ENCODE measurements around the gene CFAP65. TPM values are rescaled to one million over a fixed set of nuclear protein-coding genes. Genes with fewer than 3 reads are reported as not detected.

The CFAP65 gene, protein sequence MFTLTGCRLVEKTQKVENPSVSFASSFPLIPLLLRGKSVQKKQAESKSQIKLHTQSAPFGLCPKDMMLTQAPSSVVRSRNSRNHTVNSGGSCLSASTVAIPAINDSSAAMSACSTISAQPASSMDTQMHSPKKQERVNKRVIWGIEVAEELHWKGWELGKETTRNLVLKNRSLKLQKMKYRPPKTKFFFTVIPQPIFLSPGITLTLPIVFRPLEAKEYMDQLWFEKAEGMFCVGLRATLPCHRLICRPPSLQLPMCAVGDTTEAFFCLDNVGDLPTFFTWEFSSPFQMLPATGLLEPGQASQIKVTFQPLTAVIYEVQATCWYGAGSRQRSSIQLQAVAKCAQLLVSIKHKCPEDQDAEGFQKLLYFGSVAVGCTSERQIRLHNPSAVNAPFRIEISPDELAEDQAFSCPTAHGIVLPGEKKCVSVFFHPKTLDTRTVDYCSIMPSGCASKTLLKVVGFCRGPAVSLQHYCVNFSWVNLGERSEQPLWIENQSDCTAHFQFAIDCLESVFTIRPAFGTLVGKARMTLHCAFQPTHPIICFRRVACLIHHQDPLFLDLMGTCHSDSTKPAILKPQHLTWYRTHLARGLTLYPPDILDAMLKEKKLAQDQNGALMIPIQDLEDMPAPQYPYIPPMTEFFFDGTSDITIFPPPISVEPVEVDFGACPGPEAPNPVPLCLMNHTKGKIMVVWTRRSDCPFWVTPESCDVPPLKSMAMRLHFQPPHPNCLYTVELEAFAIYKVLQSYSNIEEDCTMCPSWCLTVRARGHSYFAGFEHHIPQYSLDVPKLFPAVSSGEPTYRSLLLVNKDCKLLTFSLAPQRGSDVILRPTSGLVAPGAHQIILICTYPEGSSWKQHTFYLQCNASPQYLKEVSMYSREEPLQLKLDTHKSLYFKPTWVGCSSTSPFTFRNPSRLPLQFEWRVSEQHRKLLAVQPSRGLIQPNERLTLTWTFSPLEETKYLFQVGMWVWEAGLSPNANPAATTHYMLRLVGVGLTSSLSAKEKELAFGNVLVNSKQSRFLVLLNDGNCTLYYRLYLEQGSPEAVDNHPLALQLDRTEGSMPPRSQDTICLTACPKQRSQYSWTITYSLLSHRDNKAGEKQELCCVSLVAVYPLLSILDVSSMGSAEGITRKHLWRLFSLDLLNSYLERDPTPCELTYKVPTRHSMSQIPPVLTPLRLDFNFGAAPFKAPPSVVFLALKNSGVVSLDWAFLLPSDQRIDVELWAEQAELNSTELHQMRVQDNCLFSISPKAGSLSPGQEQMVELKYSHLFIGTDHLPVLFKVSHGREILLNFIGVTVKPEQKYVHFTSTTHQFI (N-terminal part only)
- 0.05 TPM for total RNA-seq
- 0.27 TPM for polyA plus RNA-seq
- long read RNA-seq, donor 1: 0 reads
- long read RNA-seq, donor 2: 0 reads
- long read RNA-seq, donor 3: 0 reads
- long read RNA-seq, donor 4: 0 reads
- long read RNA-seq, donor 5: 0 reads
- long read RNA-seq, donor 6: 0 reads
- long read RNA-seq, donor 7: 0 reads
- long read RNA-seq, donor 8: 0 reads
- long read RNA-seq, donor 9: 0 reads
- long read RNA-seq, donor 10, partial matches to known transcripts: 0 of 1 reads
- long read RNA-seq, donor 10, other reads (novel, unspliced or antisense): 0 of 1 reads

DNA sequence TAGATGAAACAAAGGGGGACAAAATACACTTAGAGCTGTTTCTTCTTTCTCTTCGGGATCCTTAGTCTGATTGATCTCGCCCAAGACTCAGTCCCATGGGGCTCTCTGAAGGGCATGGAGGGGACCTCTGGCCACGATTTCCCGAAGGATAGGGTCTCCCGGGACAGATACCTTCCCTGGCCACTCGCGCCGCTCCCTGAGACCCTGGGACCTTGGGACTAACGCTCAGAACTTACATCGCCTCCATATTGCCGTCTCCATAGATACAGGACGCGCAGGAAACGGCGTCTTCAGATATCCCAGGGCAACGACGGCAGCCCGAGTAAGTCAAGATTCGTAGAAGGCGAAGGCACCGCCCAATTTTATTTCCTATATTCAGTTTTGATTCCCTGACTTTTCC lies at the start of gene CFAP65:
Gene CFAP65, minus strand, starts transcription at position 265 of the 400 bp plus-strand sequence. CDS start 2,468 bp downstream, outside the sequence.
- Histone ChIP-seq H3K27me3 (ENCODE audit: control insufficient read depth in 2 of 2, insufficient read depth in 1 of 2, low read length in 1 of 2) (peaks cover 10 to 54% of the 10 kb centered on the region in 2 donors), H3K36me3 (ENCODE audit: control insufficient read depth in 2 of 2, insufficient read depth in 2 of 2, low read length in 1 of 2) (no peaks in the 10 kb centered on the region), H3K4me1 (ENCODE audit: control insufficient read depth in 2 of 2, insufficient read depth in 2 of 2, low read length in 2 of 2) (no peaks in the 10 kb centered on the region), H3K9me3 (ENCODE audit: control insufficient read depth in 2 of 2, insufficient read depth in 1 of 2, low read length in 1 of 2) (no peaks in the 10 kb centered on the region), H3K4me3 (ENCODE audit: low read length in 2 of 2) (no peak within 1 kb of the TSS), H3K27ac (ENCODE audit: low read depth in 1 of 2, low read length in 1 of 2) (no peak within 1 kb of the TSS)
- 4% methylated on average over 21 of the region's 21 CpGs for WGBS
- DNase-seq (ENCODE audit: low read depth in 6 of 9, low spot score in 9 of 9): peak in 3 of 9 donors; percentile 22 to 50 (median 30)

DNA sequence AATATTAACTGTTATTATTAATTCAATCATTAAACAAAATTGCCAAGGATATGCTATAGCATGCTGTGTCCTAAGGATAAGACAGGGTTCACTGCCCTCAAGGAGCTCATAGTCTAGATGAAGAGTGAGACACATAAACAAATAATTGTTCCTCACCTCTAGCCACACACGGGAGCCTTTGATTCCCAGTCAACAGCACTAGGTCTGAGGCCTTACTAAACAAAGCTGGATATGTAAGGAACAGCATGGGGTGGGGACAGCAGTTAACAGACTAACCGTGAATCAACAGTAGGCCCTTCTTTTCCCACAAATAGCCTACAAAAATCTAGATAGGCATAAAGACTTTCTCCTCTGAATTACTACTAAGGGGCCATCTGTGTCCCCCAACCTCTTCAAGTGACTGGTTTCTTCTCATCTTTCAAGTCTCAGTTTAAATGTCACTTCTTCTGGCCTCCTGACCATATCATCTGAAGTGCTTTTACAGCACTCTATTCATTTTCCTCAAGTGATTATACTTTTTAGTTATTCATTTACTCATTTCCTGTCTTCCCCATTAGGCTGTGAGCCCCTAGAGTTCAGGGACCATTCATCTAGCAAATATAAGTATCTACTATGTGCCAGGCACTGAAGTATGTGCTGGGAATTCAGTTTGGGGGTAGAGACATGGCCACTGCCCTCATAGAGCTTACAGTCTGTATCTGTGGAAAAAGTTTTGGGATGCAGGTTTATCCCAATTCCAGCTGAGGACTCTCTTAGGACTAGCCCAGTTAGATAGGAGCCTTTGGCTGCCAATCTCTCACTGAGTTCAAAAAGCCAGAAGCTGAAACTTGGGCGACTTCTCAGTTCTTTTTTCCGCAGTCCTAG lies 49.4 kb upstream of the CFAP65 start:
- H3K4me3 ChIP-seq (ENCODE audit: low read length in 2 of 2): no peak overlapping the region
- H3K9me3 ChIP-seq (ENCODE audit: control insufficient read depth in 2 of 2, insufficient read depth in 1 of 2, low read length in 1 of 2): no peaks in the 10 kb centered on the region
- H3K27me3 ChIP-seq (ENCODE audit: control insufficient read depth in 2 of 2, insufficient read depth in 1 of 2, low read length in 1 of 2): no peaks in the 10 kb centered on the region
- H3K4me1 ChIP-seq (ENCODE audit: control insufficient read depth in 2 of 2, insufficient read depth in 2 of 2, low read length in 2 of 2): peaks cover 0 to 2% of the 10 kb centered on the region in 2 donors
- no peak for DNase-seq (ENCODE audit: low read depth in 6 of 9, low spot score in 9 of 9)
- 84% methylated on average over 4 of the region's 4 CpGs for WGBS
- no peak overlapping the region for H3K27ac ChIP-seq (ENCODE audit: low read depth in 1 of 2, low read length in 1 of 2)
- no peaks in the 10 kb centered on the region for H3K36me3 ChIP-seq (ENCODE audit: control insufficient read depth in 2 of 2, insufficient read depth in 2 of 2, low read length in 1 of 2)

DNA sequence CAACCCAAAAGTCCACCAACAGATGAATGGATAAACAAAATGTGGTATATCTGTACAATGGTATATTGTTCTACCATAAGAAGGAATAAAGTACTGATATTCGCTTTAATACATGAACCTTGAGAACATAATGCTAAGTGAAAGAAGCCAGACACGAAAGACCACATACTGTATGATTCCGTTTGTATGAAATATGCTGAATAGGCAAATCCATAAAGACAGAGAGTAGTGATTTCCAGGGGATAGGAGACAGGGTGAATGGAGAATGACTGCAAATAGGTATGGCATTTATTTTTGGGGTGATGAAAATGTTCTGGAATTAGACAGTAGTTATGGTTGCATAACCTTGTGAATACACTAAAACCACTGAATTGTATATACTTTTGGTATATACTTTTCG lies 48.0 kb upstream of the CFAP65 start:
- WGBS: 99% methylated on average over 4 of the region's 4 CpGs
- H3K4me3 ChIP-seq (ENCODE audit: low read length in 2 of 2): no peak overlapping the region
- no peaks in the 10 kb centered on the region for H3K36me3 ChIP-seq (ENCODE audit: control insufficient read depth in 2 of 2, insufficient read depth in 2 of 2, low read length in 1 of 2)

DNA sequence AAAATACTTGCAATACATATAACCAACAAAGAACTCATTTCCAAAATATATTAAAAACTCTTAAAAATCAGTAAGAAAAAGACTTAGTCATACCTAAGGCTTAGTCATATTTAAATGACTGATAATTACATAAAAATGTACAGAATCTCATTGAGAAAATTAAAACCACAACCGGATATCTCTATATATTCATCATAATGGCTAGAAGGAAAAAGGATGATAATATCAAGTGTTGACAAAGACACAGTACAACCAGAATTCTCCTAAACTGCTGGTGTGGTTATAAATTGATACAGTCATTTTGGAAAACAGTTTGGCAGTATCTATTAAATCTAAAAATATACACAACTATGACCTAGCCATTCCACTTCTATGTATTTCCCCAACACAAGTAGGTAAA lies 46.5 kb upstream of the CFAP65 start:
- no peak for DNase-seq (ENCODE audit: low read depth in 6 of 9, low spot score in 9 of 9)
- H3K4me3 ChIP-seq (ENCODE audit: low read length in 2 of 2): no peak overlapping the region
- WGBS: 97% methylated on average over 1 of the region's 1 CpG
- H3K4me1 ChIP-seq (ENCODE audit: control insufficient read depth in 2 of 2, insufficient read depth in 2 of 2, low read length in 2 of 2): peaks cover 0 to 2% of the 10 kb centered on the region in 2 donors
- no peak overlapping the region for H3K27ac ChIP-seq (ENCODE audit: low read depth in 1 of 2, low read length in 1 of 2)
- H3K9me3 ChIP-seq (ENCODE audit: control insufficient read depth in 2 of 2, insufficient read depth in 1 of 2, low read length in 1 of 2): no peaks in the 10 kb centered on the region
- H3K36me3 ChIP-seq (ENCODE audit: control insufficient read depth in 2 of 2, insufficient read depth in 2 of 2, low read length in 1 of 2): no peaks in the 10 kb centered on the region
- no peaks in the 10 kb centered on the region for H3K27me3 ChIP-seq (ENCODE audit: control insufficient read depth in 2 of 2, insufficient read depth in 1 of 2, low read length in 1 of 2)

More for the DNA sequence above, 48.0 kb upstream of the CFAP65 start:
- H3K27ac ChIP-seq (ENCODE audit: low read depth in 1 of 2, low read length in 1 of 2): no peak overlapping the region
- no peaks in the 10 kb centered on the region for H3K27me3 ChIP-seq (ENCODE audit: control insufficient read depth in 2 of 2, insufficient read depth in 1 of 2, low read length in 1 of 2)
- peaks cover 0 to 2% of the 10 kb centered on the region in 2 donors for H3K4me1 ChIP-seq (ENCODE audit: control insufficient read depth in 2 of 2, insufficient read depth in 2 of 2, low read length in 2 of 2)
- H3K9me3 ChIP-seq (ENCODE audit: control insufficient read depth in 2 of 2, insufficient read depth in 1 of 2, low read length in 1 of 2): no peaks in the 10 kb centered on the region
- DNase-seq (ENCODE audit: low read depth in 6 of 9, low spot score in 9 of 9): no peak

GRCh38 chr2:219087361-219087760 lies 46.0 kb upstream of the CFAP65 start:
- Histone ChIP-seq H3K27ac (ENCODE audit: low read depth in 1 of 2, low read length in 1 of 2) (no peak overlapping the region), H3K9me3 (ENCODE audit: control insufficient read depth in 2 of 2, insufficient read depth in 1 of 2, low read length in 1 of 2) (no peaks in the 10 kb centered on the region), H3K4me1 (ENCODE audit: control insufficient read depth in 2 of 2, insufficient read depth in 2 of 2, low read length in 2 of 2) (peaks cover 0 to 2% of the 10 kb centered on the region in 2 donors), H3K36me3 (ENCODE audit: control insufficient read depth in 2 of 2, insufficient read depth in 2 of 2, low read length in 1 of 2) (no peaks in the 10 kb centered on the region), H3K4me3 (ENCODE audit: low read length in 2 of 2) (no peak overlapping the region), H3K27me3 (ENCODE audit: control insufficient read depth in 2 of 2, insufficient read depth in 1 of 2, low read length in 1 of 2) (no peaks in the 10 kb centered on the region)
- 97% methylated on average over 5 of the region's 5 CpGs for WGBS
- DNase-seq (ENCODE audit: low read depth in 6 of 9, low spot score in 9 of 9): no peak

DNA sequence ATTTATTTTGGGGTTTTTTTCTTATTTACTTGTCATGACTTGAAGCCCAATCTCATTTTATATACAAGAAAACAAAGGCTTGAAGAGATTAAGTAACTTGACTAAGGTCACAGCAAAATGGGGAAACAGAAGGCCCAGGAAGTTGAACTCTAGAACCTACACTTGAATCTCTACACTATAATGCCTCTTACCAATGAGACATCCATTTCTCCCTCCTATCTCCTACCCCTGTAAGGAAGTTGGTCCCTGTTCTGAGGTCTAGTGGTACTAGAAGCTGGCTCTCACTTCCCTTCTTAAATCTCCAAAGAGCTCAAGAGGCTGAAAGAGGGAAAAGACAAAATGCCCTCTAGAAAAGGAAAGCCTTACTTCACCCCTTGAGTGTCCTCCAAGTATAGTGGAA lies 44.9 kb upstream of the CFAP65 start:
- H3K36me3 ChIP-seq (ENCODE audit: control insufficient read depth in 2 of 2, insufficient read depth in 2 of 2, low read length in 1 of 2): no peaks in the 10 kb centered on the region
- H3K4me1 ChIP-seq (ENCODE audit: control insufficient read depth in 2 of 2, insufficient read depth in 2 of 2, low read length in 2 of 2): peaks cover 0 to 2% of the 10 kb centered on the region in 2 donors
- no peak for DNase-seq (ENCODE audit: low read depth in 6 of 9, low spot score in 9 of 9)
- H3K9me3 ChIP-seq (ENCODE audit: control insufficient read depth in 2 of 2, insufficient read depth in 1 of 2, low read length in 1 of 2): no peaks in the 10 kb centered on the region
- H3K27ac ChIP-seq (ENCODE audit: low read depth in 1 of 2, low read length in 1 of 2): no peak overlapping the region
- no peaks in the 10 kb centered on the region for H3K27me3 ChIP-seq (ENCODE audit: control insufficient read depth in 2 of 2, insufficient read depth in 1 of 2, low read length in 1 of 2)
- H3K4me3 ChIP-seq (ENCODE audit: low read length in 2 of 2): no peak overlapping the region

DNA sequence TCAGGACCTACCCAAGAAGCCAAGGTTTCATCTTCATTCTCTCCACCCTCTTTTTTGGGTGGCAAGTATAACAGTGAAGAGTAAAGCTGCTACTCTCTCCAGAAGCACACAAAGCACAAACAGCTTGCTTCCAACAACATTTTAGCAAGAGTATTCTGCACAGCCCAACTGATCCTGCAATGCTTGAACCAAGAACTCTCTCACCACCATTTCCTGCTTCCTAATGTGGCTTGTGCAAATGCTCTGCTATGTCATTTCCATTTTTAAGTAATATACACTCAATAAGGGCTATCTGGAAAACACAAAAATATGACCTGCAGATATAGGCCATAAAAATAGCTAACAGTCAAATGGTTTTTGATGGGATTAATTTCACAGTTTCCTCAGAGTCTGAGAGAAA lies 43.5 kb upstream of the CFAP65 start:
- H3K27ac ChIP-seq (ENCODE audit: low read depth in 1 of 2, low read length in 1 of 2): no peak overlapping the region
- H3K4me1 ChIP-seq (ENCODE audit: control insufficient read depth in 2 of 2, insufficient read depth in 2 of 2, low read length in 2 of 2): peaks cover 0 to 2% of the 10 kb centered on the region in 2 donors
- no peak overlapping the region for H3K4me3 ChIP-seq (ENCODE audit: low read length in 2 of 2)
- no peaks in the 10 kb centered on the region for H3K36me3 ChIP-seq (ENCODE audit: control insufficient read depth in 2 of 2, insufficient read depth in 2 of 2, low read length in 1 of 2)
- no peaks in the 10 kb centered on the region for H3K27me3 ChIP-seq (ENCODE audit: control insufficient read depth in 2 of 2, insufficient read depth in 1 of 2, low read length in 1 of 2)
- DNase-seq (ENCODE audit: low read depth in 6 of 9, low spot score in 9 of 9): no peak
- H3K9me3 ChIP-seq (ENCODE audit: control insufficient read depth in 2 of 2, insufficient read depth in 1 of 2, low read length in 1 of 2): no peaks in the 10 kb centered on the region
